Measurements from ENCODE around the gene ACOT6.
"Not testable (repeated sequence)": the region's sequence is repeated elsewhere in the genome, so short reads cannot be mapped to it uniquely, and the experiment has no call there.

The ACOT6 gene

DNA sequence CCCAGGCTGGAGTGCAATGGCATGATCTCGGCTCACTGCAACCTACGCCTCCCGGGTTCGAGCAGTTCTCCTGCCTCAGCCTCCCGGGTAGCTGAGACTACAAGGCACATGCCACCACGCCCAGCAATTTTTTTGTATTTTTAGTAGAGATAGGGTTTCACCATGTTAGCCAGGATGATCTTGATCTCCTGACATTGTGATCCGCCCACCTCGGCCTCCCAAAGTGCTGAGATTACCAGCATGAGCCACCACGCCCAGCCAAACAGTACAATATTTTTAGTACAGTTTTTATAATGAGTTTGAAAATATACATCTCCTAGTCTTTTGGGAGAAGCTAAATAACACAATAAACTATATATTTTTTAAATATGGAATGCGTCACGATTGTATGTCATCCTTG is 46.9 kb downstream of the ACOT6 start:
- not testable (repeated sequence) for DNase-seq

DNA sequence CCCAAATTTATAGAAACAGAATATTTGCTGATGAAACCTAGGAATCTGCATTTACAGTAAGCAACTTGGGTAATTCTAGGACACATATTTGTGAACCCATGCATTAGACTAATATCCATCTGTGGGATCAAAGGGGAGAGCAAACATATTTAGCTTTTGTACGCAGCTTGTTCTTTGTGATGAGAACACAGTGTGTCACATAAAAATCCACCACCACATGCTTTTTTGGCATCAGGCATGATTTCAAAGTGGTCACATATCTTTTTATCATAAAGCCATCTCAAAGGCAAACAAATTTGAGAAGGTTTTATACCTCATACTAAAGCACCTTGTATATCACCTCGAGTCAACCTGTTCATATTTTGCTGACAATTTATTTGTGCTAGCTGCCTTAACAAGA is 48.2 kb downstream of the ACOT6 start:
- no peak for DNase-seq

DNA sequence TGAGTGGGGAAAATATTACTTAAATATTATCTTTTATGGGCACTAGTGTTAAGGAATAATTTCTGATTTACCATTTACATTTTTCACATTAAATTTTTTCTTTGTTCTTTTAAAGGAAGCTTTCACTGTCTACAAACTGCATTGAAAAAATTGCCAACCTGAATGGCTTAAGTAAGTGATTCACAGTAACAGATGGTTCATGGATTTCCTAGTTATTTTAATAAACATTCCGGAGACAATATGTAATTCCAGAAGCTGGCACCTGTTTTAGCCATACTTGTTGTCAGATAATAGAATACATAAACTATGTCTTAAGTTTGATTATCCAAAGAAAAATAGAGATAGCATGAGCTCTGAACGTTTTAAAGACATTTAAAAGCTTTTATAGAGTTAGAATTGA is 49.6 kb downstream of the ACOT6 start:
- no peak for DNase-seq

DNA sequence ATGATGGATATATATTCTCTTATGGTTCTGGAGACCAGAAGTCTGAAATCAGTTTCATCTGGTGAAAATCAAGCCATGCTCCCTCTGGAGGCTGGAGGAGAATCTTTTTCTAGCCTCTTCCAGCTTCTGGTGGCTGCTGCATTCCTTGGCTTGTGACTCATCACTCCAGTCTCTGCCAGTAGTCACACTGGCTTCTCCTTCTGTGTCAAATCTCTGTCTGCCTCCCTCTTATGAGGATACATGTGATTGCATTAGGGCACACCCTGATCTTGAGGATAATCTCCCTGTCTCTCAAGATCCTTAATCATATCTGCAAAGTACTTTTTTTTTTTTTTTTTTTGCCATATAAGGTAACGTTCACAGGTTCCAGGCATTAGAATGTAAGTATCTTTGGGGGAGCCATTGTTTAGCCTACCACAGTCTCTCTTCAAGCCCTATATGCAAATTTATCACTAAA is 50.2 kb downstream of the ACOT6 start:
- DNase-seq, result no peak

DNA sequence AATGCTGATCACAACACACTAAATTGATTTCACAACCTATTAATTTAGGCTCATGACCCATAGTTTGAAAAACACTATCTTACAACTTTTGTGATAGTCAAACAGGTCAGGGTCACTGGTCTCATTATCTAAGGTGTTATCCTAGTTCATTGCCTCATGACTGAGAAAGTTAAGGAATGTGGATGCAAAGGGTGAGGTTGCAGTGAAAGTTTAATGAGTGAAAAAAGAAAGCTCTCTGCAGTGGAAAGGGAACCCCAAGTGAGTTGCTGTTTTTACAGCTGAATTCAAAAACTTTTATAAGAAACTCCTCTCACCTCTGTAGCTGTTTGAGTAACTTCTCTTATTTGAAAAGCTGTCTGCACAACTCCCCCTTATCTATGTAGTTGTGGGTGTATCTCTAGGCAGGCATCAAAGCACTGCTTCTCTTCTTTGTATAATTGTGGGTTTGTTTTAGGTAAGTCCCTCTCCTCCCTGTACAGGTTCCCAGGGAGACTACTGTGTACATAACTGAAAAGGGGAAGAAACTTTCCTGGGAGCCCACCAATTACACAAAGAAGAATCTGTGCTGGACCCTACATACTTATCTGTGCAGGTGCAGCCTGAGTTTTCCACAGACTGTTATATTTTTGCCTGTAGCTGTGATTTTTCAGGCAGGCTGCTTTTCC is 51.4 kb downstream of the ACOT6 start:
- no peak for DNase-seq

DNA sequence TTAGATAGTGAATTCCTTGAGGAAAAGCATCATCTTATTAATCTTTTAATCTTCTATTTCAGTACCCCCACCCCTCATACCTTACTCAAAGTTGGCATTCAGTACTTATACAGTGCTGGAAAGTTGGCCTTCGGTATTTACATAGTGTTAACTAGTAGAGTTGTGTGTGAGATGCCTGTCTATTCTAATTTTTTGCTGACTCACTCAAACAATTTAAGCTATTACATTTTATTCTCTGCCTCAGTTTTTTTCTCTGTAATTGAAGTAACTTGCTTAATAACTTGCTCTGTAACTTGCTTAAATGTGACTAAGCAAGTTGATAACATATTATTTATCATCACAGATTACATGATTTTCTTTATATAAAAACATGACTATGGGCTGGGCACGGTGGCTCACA is 52.8 kb downstream of the ACOT6 start:
- no peak for DNase-seq

DNA sequence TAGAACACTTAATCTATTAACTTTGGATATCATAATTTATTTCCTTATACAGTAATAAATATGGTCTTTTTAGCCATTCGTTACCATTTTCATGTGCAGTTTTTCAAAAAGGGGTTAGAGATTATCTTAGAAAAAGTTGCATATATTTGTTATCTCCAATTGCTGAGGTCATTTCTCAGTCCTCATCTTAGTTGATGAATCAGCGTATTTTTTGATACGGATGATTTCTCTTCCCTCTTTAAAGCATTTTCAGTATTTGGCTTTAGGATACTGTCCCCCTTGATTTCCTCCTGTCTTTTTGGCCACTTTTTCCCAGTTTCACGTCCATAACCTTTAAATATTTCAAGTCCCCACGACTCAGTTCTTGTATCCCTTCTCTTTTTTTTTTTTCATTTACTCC is 54.3 kb downstream of the ACOT6 start:
- DNase-seq, result no peak

DNA sequence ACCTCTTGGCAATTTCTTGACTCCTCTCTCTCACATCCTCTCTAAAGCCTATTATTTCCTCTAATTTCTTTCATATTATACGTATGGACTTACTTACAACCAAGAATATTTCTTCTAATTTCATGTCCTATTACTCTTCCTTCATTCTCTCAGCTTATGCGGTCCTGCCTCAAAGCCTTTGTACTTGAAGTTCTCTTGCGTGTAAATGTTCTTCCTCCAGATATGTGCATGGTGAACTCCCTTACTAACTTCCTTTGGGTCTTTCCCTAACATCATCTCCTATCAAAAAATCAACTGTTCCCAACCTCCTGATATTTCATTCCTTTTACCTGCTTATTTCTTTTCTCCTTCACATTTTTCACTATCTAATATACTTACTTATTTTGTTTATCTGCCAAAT is 55.5 kb downstream of the ACOT6 start:
- DNase-seq, result no peak
